Panc1 (cell line): ENCODE data around the gene PIAS4. TPM values are rescaled to one million over a fixed set of nuclear protein-coding genes. Genes with fewer than 3 reads are reported as not detected.

Experiments
- ATAC-seq: fragments of 200-7000 bp; cut with Tn5 transposase; 2 replicates; pipeline ENCODE4 v1.9.1; 2020; ENCODE audit warnings: mild to moderate bottlenecking, moderate library complexity
- BruUV-seq: library from RNA; stranded (reverse); fragments of 400-500 nt; replicated peaks from 2 replicates; lab custom pipeline; 2021; lab: Mats Ljungman, UMichigan
- CTCF ChIA-PET: fragments of 300-600 bp; sonication (Branson Sonifier 250); formaldehyde crosslinking; loops from one replicate; lab custom pipeline; 2022; ENCODE audit warnings: antibody characterized with exemption; lab: Charles Lee
- POLR2A ChIA-PET: fragments of 300-600 bp; sonication (Branson Sonifier 250); formaldehyde crosslinking; loops from one replicate; lab custom pipeline; 2022; ENCODE audit warnings: antibody characterized with exemption; lab: Charles Lee
- DNase-seq: peaks from one replicate; pipeline ENCODE4 v3.0.0-alpha.2; 2010; ENCODE audit warnings: low read depth, low spot score
- H3K27ac ChIP-seq: 2 replicates; pipeline ENCODE4 v1.5.1; 2011; ENCODE audit warnings: mild to moderate bottlenecking, low read length, inconsistent platforms
- H3K27me3 ChIP-seq: fragments of 200-500 bp; sonication (Bioruptor generic); 2 replicates; pipeline ENCODE4 v1.6.0; 2014; ENCODE audit warnings: low read length, inconsistent platforms; ENCODE audit not compliant: control insufficient read depth, insufficient read depth
- H3K36me3 ChIP-seq: fragments of 200-500 bp; sonication (Bioruptor generic); 2 replicates; pipeline ENCODE4 v1.5.1; 2014; ENCODE audit warnings: inconsistent platforms, mild to moderate bottlenecking, low read length, moderate library complexity; ENCODE audit not compliant: control insufficient read depth, insufficient read depth
- H3K4me1 ChIP-seq: 2 replicates; pipeline ENCODE4 v1.5.1; 2011; ENCODE audit warnings: inconsistent platforms, mild to moderate bottlenecking, low read length, moderate library complexity; ENCODE audit not compliant: control insufficient read depth, insufficient read depth
- H3K4me3 ChIP-seq, 2 experiments: 2 replicates each; pipeline ENCODE4 v1.5.1; 2011 to 2012; ENCODE audit warnings: low read depth in 2 of 2, low read length in 2 of 2, mild to moderate bottlenecking in 2 of 2, inconsistent platforms in 1 of 2, moderate library complexity in 1 of 2
- H3K9me3 ChIP-seq: fragments of 200-500 bp; sonication (Bioruptor generic); 2 replicates; pipeline ENCODE4 v1.5.1; 2014; ENCODE audit warnings: low read depth, mild to moderate bottlenecking, inconsistent platforms, low read length, moderate library complexity; ENCODE audit not compliant: control insufficient read depth, insufficient read depth
- CTCF ChIP-seq: fragments of 450-650 bp; IDR thresholded peaks from 2 replicates; pipeline ENCODE4 v1.5.1; 2017; ENCODE audit warnings: mild to moderate bottlenecking
- POLR2AphosphoS5 ChIP-seq: IDR thresholded peaks from 2 replicates; pipeline ENCODE4 v1.6.1; 2012; ENCODE audit warnings: mild to moderate bottlenecking, low read depth, low read length, moderate library complexity
- REST ChIP-seq, 2 experiments: IDR thresholded peaks; 2 replicates each; pipeline ENCODE4 v1.6.1; 2011 to 2012; ENCODE audit warnings: low read depth in 2 of 2, control low read depth in 1 of 2, low read length in 1 of 2, mild to moderate bottlenecking in 1 of 2, moderate library complexity in 1 of 2; ENCODE audit not compliant: insufficient read depth in 1 of 2
- SIN3A ChIP-seq: IDR thresholded peaks from 2 replicates; pipeline ENCODE4 v1.6.1; 2012; ENCODE audit warnings: low read depth, mild to moderate bottlenecking, low read length, moderate library complexity, borderline replicate concordance; ENCODE audit not compliant: insufficient read depth
- TCF7L2 ChIP-seq: IDR thresholded peaks from 2 replicates; pipeline ENCODE4 v1.6.1; 2011; ENCODE audit warnings: mild to moderate bottlenecking, low read depth, low read length, inconsistent platforms
- in situ Hi-C: cut with HindIII; loops from 2 replicates; pipeline ENCODE4 v1.10.0; 2016; ENCODE audit warnings: low sequenced_read_pairs, low pct_unique_long_range_greater_than_20kb
- intact Hi-C: fragments of 100-400 bp; cut with micrococcal nuclease; formaldehyde crosslinking; loops from one replicate; pipeline ENCODE4 v1.10.0; 2022; ENCODE audit not compliant: unreplicated experiment
- total RNA-seq: library from RNA; stranded (reverse); gene quantifications from one replicate; pipeline ENCODE4 v1.2.1, GENCODE V29; 2021; ENCODE audit not compliant: unreplicated experiment

The PIAS4 gene
- total RNA-seq, 1 experiment from 2014 or later, result 36.7 TPM

- H3K36me3 ChIP-seq, result no peaks in the 10 kb centered on the region; the same call in 1 of the 2 replicates
- no peak for DNase-seq
- ATAC-seq, result no peak
Measured at GRCh38 chr19:4061683-4062418, 54.3 kb downstream of the PIAS4 start.

More at GRCh38 chr19:4061683-4062418, 54.3 kb downstream of the PIAS4 start:
- ChIA-PET POLR2A (no interaction called here), CTCF (interaction anchor here (0.6 kb wide), 1 partner anchor 291 kb away, joined by 7 read pairs; no protein-coding TSS in a partner anchor)
- H3K4me1 ChIP-seq, result peaks cover 37% of the 10 kb centered on the region
- peak overlapping the region; percentile 24 to 61 for H3K4me3 ChIP-seq
- intact Hi-C loops (no loop called here), in situ Hi-C loops (no loop called here)
- no peaks in the 10 kb centered on the region for H3K9me3 ChIP-seq
- TF ChIP-seq CTCF, result no peak
- TF ChIP-seq REST (IDR thresholded peaks at IDR 0.05; ENCODE audit: insufficient read depth in 1 of 2, low read depth in 2 of 2, low read length in 1 of 2), result no peak
- no peak; the same call in 1 of the 2 replicates for TF ChIP-seq POLR2AphosphoS5
- no peak for TF ChIP-seq SIN3A
- no peak for TF ChIP-seq TCF7L2
- H3K27ac ChIP-seq, result peak overlapping the region; percentile 77
- H3K27me3 ChIP-seq, result no peaks in the 10 kb centered on the region
- no TSS peak for BruUV-seq
